Prostate gland (tissue), 2 donors: ENCODE measurements around the gene AGTRAP.

Experiments
- POLR2A ChIP-seq: fragments of 450-650 bp; IDR thresholded peaks from one replicate; pipeline ENCODE4 v1.6.1; 2016; ENCODE audit warnings: antibody characterized with exemption, mild to moderate bottlenecking
- POLR2AphosphoS5 ChIP-seq: sonication (generic); formaldehyde crosslinking; IDR thresholded peaks from one replicate; pipeline ENCODE4 v1.6.1; 2017; ENCODE audit warnings: antibody characterized with exemption
- TF ChIP-seq, protein P1 (sequence below), 4 experiments: fragments of 200-600 bp in 2 of 4; fragments of 450-650 bp in 2 of 4; sonication (generic) in 2 of 4; IDR thresholded peaks; 1 replicate in 3 of 4; 2 replicates in 1 of 4; pipeline ENCODE4 v1.5.1; 2016 to 2019; ENCODE audit warnings: antibody characterized with exemption in 4 of 4, mild to moderate bottlenecking in 2 of 4, moderate library complexity in 2 of 4

DNA sequence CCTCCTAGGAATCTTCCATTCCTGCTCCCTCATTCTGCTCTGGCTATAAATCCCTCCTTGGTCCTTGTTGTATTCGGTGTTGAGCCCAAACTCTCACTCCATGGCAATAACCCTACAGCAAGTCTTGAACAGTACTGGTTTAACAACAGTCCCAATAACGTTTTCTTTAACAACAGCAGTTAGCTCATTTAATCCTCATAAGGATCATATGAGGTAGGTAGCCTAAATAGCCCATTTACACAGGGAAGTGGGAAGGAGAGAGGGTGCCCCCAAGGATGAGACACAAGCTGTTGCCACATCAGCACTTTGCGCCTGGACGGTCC, 444 bp upstream of the AGTRAP start:
- TF ChIP-seq POLR2AphosphoS5 (no peak), POLR2A (no peak)
- TF ChIP-seq, protein P1, sequence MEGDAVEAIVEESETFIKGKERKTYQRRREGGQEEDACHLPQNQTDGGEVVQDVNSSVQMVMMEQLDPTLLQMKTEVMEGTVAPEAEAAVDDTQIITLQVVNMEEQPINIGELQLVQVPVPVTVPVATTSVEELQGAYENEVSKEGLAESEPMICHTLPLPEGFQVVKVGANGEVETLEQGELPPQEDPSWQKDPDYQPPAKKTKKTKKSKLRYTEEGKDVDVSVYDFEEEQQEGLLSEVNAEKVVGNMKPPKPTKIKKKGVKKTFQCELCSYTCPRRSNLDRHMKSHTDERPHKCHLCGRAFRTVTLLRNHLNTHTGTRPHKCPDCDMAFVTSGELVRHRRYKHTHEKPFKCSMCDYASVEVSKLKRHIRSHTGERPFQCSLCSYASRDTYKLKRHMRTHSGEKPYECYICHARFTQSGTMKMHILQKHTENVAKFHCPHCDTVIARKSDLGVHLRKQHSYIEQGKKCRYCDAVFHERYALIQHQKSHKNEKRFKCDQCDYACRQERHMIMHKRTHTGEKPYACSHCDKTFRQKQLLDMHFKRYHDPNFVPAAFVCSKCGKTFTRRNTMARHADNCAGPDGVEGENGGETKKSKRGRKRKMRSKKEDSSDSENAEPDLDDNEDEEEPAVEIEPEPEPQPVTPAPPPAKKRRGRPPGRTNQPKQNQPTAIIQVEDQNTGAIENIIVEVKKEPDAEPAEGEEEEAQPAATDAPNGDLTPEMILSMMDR (IDR thresholded peaks at IDR 0.05): no peak
